B cell (primary cell): Measurements from ENCODE around the gene ADM2.

ENCODE experiments used
- CTCF ChIP-seq: fragments of 200-600 bp; IDR thresholded peaks from one replicate; pipeline ENCODE4 v1.8.0; 2022; ENCODE audit warnings: antibody characterized with exemption, mild to moderate bottlenecking
- EZH2 ChIP-seq: IDR thresholded peaks from 2 replicates; pipeline ENCODE4 v1.6.1; 2012; ENCODE audit warnings: borderline replicate concordance, low read depth, mild to moderate bottlenecking, moderate library complexity, low read length; ENCODE audit not compliant: insufficient read depth, poor library complexity, severe bottlenecking

GRCh38 chr22:50456026-50456425 lies 25.3 kb upstream of the ADM2 start:
- TF ChIP-seq CTCF (no peak), EZH2 (no peak)
